ENCODE results near the gene DIDO1. TPM values are rescaled to one million over a fixed set of nuclear protein-coding genes. Genes with fewer than 3 reads are reported as not detected.

Gene DIDO1
- total RNA-seq, 1 experiment from 2014 or later = 85.9 TPM

DNA sequence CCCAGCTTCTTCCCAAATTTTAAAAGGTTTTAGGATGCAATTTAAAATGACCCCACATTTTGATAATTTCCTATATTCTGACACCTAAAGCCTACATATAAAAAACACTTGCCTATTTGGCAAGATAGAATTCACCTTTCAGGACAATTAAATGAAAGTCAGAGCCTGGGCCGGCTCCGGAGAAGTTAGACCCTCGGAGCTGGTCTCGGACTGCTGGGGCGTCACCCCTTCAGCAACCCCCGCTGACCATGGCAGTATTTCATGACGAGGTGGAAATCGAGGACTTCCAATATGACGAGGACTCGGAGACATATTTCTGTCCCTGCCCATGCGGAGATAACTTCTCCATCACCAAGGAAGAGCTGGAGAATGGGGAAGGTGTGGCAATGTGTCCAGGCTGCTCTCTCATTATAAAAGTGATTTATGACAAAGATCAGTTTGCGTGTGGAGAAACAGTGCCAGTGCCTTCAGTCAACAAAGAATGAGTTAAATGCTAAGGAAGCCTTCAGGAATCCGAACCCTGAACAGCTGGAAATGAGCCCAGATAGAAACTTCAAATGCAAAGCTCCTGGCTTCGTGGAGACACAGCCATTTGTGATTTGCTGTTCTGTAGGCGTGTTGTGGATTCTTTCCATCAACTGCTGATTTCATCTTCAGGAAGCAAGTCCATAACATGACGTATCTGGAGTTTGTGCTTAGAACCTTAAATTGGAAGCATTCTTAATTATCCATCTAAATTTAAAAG, 80.7 kb downstream of the DIDO1 start:
- Mint-ChIP-seq H3K4me1 (peaks cover 10 to 21% of the 10 kb centered on the region in 2 experiments), H3K9me3 (no peaks in the 10 kb centered on the region), H3K27ac (peak overlapping the region in 1 of 3 experiments; percentile 36; a peak in 1 of 7 replicates), H3K27me3 (ENCODE audit: low read depth) (no peaks in the 10 kb centered on the region), H3K4me3 (no peak overlapping the region), H3K36me3 (ENCODE audit: insufficient read depth in 1 of 3, low read depth in 3 of 3) (peaks cover 16 to 48% (median 37%) of the 10 kb centered on the region in 3 experiments; a peak in 6 of 7 replicates)
- no peak overlapping the region for H3K4ac ChIP-seq (ENCODE audit: low read depth, low read length)
- H3K9me3 ChIP-seq (ENCODE audit: control insufficient read depth, low read depth, low read length) = no peaks in the 10 kb centered on the region
- no peaks in the 10 kb centered on the region for H4K20me1 ChIP-seq (ENCODE audit: control insufficient read depth, insufficient read depth, insufficient read length)
- TF ChIP-seq, protein P1, sequence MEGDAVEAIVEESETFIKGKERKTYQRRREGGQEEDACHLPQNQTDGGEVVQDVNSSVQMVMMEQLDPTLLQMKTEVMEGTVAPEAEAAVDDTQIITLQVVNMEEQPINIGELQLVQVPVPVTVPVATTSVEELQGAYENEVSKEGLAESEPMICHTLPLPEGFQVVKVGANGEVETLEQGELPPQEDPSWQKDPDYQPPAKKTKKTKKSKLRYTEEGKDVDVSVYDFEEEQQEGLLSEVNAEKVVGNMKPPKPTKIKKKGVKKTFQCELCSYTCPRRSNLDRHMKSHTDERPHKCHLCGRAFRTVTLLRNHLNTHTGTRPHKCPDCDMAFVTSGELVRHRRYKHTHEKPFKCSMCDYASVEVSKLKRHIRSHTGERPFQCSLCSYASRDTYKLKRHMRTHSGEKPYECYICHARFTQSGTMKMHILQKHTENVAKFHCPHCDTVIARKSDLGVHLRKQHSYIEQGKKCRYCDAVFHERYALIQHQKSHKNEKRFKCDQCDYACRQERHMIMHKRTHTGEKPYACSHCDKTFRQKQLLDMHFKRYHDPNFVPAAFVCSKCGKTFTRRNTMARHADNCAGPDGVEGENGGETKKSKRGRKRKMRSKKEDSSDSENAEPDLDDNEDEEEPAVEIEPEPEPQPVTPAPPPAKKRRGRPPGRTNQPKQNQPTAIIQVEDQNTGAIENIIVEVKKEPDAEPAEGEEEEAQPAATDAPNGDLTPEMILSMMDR (conservative IDR thresholded peaks at IDR 0.05) = no peak
- no peak overlapping the region for H3K14ac ChIP-seq (ENCODE audit: insufficient read depth, low read length)
- no peaks in the 10 kb centered on the region for H3K23me2 ChIP-seq (ENCODE audit: insufficient read length, low read depth, low read length, poor library complexity, severe bottlenecking)
- H3K4me1 ChIP-seq (ENCODE audit: insufficient read depth, low read length) = no peaks in the 10 kb centered on the region
- WGBS (ENCODE audit: extremely low coverage, insufficient read length, low lambda C conversion rate) = no CpG with 5 or more reads among the region's 16 CpGs
- H3K79me2 ChIP-seq (ENCODE audit: insufficient read depth, low read length) = no peaks in the 10 kb centered on the region
- no peak overlapping the region for H3K18ac ChIP-seq (ENCODE audit: insufficient read length, low read depth, low read length)
- H3K23ac ChIP-seq (ENCODE audit: insufficient read length, low read depth, low read length) = no peak overlapping the region
- no peak overlapping the region for H2AK5ac ChIP-seq (ENCODE audit: insufficient read length, low read length)
- H4K91ac ChIP-seq (ENCODE audit: insufficient read length, low read depth, low read length) = no peak overlapping the region
- no peak overlapping the region for H3K27ac ChIP-seq (ENCODE audit: insufficient read length, low read depth, low read length)
- H4K8ac ChIP-seq (replicated peaks; ENCODE audit: insufficient read length, low read depth, low read length) = no peak overlapping the region
- H3K56ac ChIP-seq (ENCODE audit: insufficient read length, low read depth, low read length) = no peak overlapping the region
- no peaks in the 10 kb centered on the region for H3K27me3 ChIP-seq (ENCODE audit: insufficient read depth, low read length)
- H4K5ac ChIP-seq (ENCODE audit: insufficient read length, low read depth, low read length) = no peak overlapping the region
- H2BK5ac ChIP-seq (ENCODE audit: insufficient read length, low read length) = no peak overlapping the region
- H2AFZ ChIP-seq (ENCODE audit: low read length) = no peak overlapping the region
- no peak overlapping the region for H3K9ac ChIP-seq (ENCODE audit: extremely low read depth, insufficient read length, low read length)
- no peak overlapping the region for H3K4me2 ChIP-seq (ENCODE audit: insufficient read depth, insufficient read length, low read length)
- H2BK120ac ChIP-seq (ENCODE audit: low read depth, low read length, poor library complexity, severe bottlenecking) = no peak overlapping the region
- no peak overlapping the region for H2BK15ac ChIP-seq (ENCODE audit: low read depth, low read length)
- H2BK12ac ChIP-seq (ENCODE audit: insufficient read length, low read depth, low read length) = no peak overlapping the region
- H3K79me1 ChIP-seq (ENCODE audit: insufficient read depth, low read depth, low read length, poor library complexity, severe bottlenecking) = no peaks in the 10 kb centered on the region
- no peak for DNase-seq
- H3T11ph ChIP-seq (ENCODE audit: low read length) = no peak overlapping the region
- H2BK20ac ChIP-seq (ENCODE audit: low read depth, low read length, poor library complexity, severe bottlenecking) = no peak overlapping the region
